Suprapubic skin (tissue), 4 donors: ENCODE data around the gene POU2AF3.

Experiments
- EP300 ChIP-seq: sonication (generic); formaldehyde crosslinking; IDR thresholded peaks from one replicate; pipeline ENCODE4 v1.6.1; 2017; ENCODE audit warnings: antibody characterized with exemption
- POLR2A ChIP-seq, 2 donors: fragments of 450-650 bp; IDR thresholded peaks; one replicate each; pipeline ENCODE4 v1.6.1; 2017; ENCODE audit warnings: antibody characterized with exemption in 2 of 2, mild to moderate bottlenecking in 2 of 2, moderate library complexity in 2 of 2
- POLR2AphosphoS5 ChIP-seq, 3 donors: sonication (generic); formaldehyde crosslinking; IDR thresholded peaks; one replicate each; pipeline ENCODE4 v1.6.1; 2017; ENCODE audit warnings: antibody characterized with exemption in 3 of 3
- TF ChIP-seq, protein P1 (sequence below), 2 donors: fragments of 200-600 bp in 1 of 2; fragments of 450-650 bp in 1 of 2; sonication (generic) in 1 of 2; IDR thresholded peaks; one replicate each; pipeline ENCODE4 v1.5.1; 2016 to 2019; ENCODE audit warnings: antibody characterized with exemption in 2 of 2, mild to moderate bottlenecking in 1 of 2, moderate library complexity in 1 of 2

DNA sequence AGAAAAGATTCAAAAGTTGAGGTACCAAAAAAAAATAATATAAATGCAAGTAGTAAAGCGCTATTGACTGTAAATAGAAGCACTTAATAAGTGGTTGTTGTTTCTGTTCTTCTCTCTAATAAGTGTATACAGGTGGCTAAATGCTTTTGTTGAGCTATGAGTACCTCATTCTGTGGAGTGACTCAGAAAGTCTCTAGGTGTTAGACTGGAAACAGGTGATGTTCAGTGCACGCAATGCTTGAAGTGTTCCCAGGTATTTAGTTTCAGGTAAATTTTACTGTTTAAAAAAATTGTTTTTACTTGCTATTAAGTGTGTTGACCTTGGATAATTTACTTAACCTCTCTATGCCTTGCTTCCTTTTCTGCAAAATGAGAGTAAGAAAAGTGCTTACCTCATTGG lies 24.2 kb downstream of the POU2AF3 start:
- TF ChIP-seq, protein P1, sequence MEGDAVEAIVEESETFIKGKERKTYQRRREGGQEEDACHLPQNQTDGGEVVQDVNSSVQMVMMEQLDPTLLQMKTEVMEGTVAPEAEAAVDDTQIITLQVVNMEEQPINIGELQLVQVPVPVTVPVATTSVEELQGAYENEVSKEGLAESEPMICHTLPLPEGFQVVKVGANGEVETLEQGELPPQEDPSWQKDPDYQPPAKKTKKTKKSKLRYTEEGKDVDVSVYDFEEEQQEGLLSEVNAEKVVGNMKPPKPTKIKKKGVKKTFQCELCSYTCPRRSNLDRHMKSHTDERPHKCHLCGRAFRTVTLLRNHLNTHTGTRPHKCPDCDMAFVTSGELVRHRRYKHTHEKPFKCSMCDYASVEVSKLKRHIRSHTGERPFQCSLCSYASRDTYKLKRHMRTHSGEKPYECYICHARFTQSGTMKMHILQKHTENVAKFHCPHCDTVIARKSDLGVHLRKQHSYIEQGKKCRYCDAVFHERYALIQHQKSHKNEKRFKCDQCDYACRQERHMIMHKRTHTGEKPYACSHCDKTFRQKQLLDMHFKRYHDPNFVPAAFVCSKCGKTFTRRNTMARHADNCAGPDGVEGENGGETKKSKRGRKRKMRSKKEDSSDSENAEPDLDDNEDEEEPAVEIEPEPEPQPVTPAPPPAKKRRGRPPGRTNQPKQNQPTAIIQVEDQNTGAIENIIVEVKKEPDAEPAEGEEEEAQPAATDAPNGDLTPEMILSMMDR (IDR thresholded peaks at IDR 0.05), result no peak
- TF ChIP-seq POLR2AphosphoS5 (IDR thresholded peaks at IDR 0.05), result no peak
- no peak for TF ChIP-seq EP300
- TF ChIP-seq POLR2A (IDR thresholded peaks at IDR 0.05), result no peak
